Fibroblast of lung (primary cell): Measurements from ENCODE around the gene OGFR.

ENCODE experiments used
- CTCF ChIP-seq, 2 donors: IDR thresholded peaks in 1 of 2; conservative IDR thresholded peaks in 1 of 2; 1 replicate in 1 of 2; 2 replicates in 1 of 2; pipeline ENCODE4 v1.5.1; 2011 to 2012; ENCODE audit warnings: low read length in 2 of 2, control low read depth in 1 of 2, inconsistent platforms in 1 of 2, low read depth in 1 of 2, mild to moderate bottlenecking in 1 of 2
- EZH2 ChIP-seq: IDR thresholded peaks from 2 replicates; pipeline ENCODE4 v1.5.1; 2012; ENCODE audit warnings: low read length, control low read depth, mild to moderate bottlenecking; ENCODE audit errors: missing control alignments

DNA sequence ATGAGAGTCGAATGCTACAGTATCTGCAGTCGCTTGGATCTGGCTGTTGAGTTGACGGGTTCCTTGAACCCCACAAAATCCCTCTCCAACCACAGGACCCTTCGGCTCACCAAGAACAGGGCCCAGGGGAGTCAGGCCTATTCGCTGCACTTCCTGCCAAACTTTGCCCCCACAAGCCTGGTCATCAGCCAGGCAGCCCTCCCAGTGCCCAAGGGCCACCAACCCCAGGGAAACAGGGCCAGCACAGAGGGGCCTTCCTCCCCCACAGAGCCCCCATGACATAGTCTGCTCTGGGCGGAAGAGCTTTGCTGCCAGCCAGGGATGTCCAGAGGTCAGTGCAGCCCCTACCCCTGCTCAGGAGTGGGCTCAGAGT, 42.9 kb upstream of the OGFR start:
- TF ChIP-seq CTCF (conservative IDR thresholded peaks at IDR 0.05 in 1 of 2, IDR thresholded peaks at IDR 0.05 in 1 of 2; ENCODE audit: low read depth in 1 of 2, low read length in 2 of 2) (no peak), EZH2 (no peak)
